ENCODE measurements around the gene NT5C1A.

The NT5C1A gene

DNA sequence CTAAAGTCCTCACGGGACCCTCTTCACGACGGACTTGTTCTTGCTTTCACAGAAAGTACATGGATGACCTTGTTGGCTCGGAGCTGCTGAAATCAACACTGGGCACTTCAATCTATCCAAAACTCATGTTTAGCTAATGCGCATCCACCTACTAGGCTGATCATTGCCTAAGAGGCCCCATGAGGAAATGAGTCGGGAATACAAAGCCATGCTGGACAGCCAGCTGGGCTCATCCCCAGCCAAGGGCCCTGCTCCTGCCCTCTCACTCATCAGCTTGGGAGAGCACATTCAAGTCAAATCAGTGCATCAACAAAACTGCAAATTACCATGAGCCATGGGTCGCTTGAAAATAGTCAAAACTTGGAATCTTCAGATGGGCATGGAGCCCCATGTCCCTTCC is 17.6 kb downstream of the NT5C1A start:
- no peak for DNase-seq (ENCODE audit: low read depth, low spot score)
- Histone ChIP-seq H3K36me3 (ENCODE audit: insufficient read depth, low read length) (no peaks in the 10 kb centered on the region), H3K27ac (no peak overlapping the region), H3K4me3 (no peak overlapping the region), H3K9me3 (ENCODE audit: low read depth, low read length) (no peaks in the 10 kb centered on the region), H3K9ac (ENCODE audit: insufficient read length) (no peak overlapping the region)
- TF ChIP-seq FOXP2 (optimal IDR thresholded peaks at IDR 0.05; ENCODE audit: control extremely low read depth, extremely low read length, insufficient read depth) = no peak
- no peak for TF ChIP-seq POLR2AphosphoS5 (IDR thresholded peaks at IDR 0.05; ENCODE audit: borderline replicate concordance, low read depth, low read length)
- TF ChIP-seq EZH2 (IDR thresholded peaks at IDR 0.05) = no peak

GRCh38 chr1:39653546-39654031 is 18.3 kb downstream of the NT5C1A start:
- Histone ChIP-seq H3K36me3 (ENCODE audit: insufficient read depth, low read length) (no peaks in the 10 kb centered on the region), H3K4me3 (no peak overlapping the region), H3K9me3 (ENCODE audit: low read depth, low read length) (no peaks in the 10 kb centered on the region), H3K27ac (no peak overlapping the region), H3K9ac (ENCODE audit: insufficient read length) (no peak overlapping the region)
- no peak for TF ChIP-seq FOXP2 (optimal IDR thresholded peaks at IDR 0.05; ENCODE audit: control extremely low read depth, extremely low read length, insufficient read depth)
- TF ChIP-seq EZH2 (IDR thresholded peaks at IDR 0.05) = no peak
- no peak for TF ChIP-seq POLR2AphosphoS5 (IDR thresholded peaks at IDR 0.05; ENCODE audit: borderline replicate concordance, low read depth, low read length)
- DNase-seq (ENCODE audit: low read depth, low spot score) = peak; percentile 30

DNA sequence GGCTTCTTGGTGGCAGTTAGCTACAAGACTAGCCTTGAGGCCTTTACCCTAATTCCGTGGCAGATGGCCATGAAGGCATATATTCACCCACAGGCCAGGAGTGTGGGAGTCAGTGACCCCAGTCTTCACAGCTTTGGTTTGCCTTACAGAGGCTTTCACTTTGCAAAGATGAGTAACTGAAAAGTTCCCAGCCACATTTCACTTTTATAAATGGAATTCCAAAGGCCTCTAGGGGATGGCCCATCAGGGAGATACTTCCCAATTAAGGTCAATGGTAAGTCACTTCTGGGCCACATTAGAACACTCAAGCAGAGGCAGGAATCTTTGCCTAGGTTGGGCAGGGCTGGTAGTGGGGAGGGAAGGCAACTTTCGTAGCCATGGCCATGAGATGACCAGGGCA is 19.4 kb downstream of the NT5C1A start:
- Histone ChIP-seq H3K4me3 (no peak overlapping the region), H3K9me3 (ENCODE audit: low read depth, low read length) (no peaks in the 10 kb centered on the region), H3K27ac (no peak overlapping the region), H3K36me3 (ENCODE audit: insufficient read depth, low read length) (no peaks in the 10 kb centered on the region), H3K9ac (ENCODE audit: insufficient read length) (no peak overlapping the region)
- TF ChIP-seq EZH2 (IDR thresholded peaks at IDR 0.05) (no peak), FOXP2 (optimal IDR thresholded peaks at IDR 0.05; ENCODE audit: control extremely low read depth, extremely low read length, insufficient read depth) (no peak), POLR2AphosphoS5 (IDR thresholded peaks at IDR 0.05; ENCODE audit: borderline replicate concordance, low read depth, low read length) (no peak)
- no peak for DNase-seq (ENCODE audit: low read depth, low spot score)

GRCh38 chr1:39652105-39652504 is 19.8 kb downstream of the NT5C1A start:
- H3K27ac ChIP-seq = no peak overlapping the region
- TF ChIP-seq FOXP2 (optimal IDR thresholded peaks at IDR 0.05; ENCODE audit: control extremely low read depth, extremely low read length, insufficient read depth) (no peak), EZH2 (IDR thresholded peaks at IDR 0.05) (no peak), POLR2AphosphoS5 (IDR thresholded peaks at IDR 0.05; ENCODE audit: borderline replicate concordance, low read depth, low read length) (no peak)
- DNase-seq (ENCODE audit: low read depth, low spot score) = no peak
- no peak overlapping the region for H3K4me3 ChIP-seq
- H3K9ac ChIP-seq (ENCODE audit: insufficient read length) = no peak overlapping the region
- H3K36me3 ChIP-seq (ENCODE audit: insufficient read depth, low read length) = no peaks in the 10 kb centered on the region
- H3K9me3 ChIP-seq (ENCODE audit: low read depth, low read length) = no peaks in the 10 kb centered on the region

DNA sequence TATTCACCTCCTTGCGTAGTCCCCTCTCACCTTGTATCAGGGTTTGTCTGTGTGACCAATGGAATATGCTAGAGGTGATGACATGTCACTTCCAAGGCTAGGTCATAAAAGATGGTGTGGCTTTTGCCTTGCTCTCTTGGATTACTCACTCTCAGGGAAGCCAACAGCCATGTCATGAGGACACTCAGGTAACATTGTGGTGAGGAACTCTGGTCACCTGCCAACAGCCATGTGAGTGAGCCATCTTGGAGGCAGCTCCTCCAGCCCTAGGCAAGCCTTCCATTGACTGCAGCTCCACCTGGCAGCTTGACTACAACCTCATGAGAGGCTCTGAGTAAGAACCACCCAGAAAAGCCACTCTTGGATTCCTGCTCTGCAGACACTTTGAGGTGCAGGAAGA is 21.5 kb downstream of the NT5C1A start:
- no peak overlapping the region for H3K27ac ChIP-seq
- no peak for DNase-seq (ENCODE audit: low read depth, low spot score)
- H3K9ac ChIP-seq (ENCODE audit: insufficient read length) = no peak overlapping the region
- no peaks in the 10 kb centered on the region for H3K36me3 ChIP-seq (ENCODE audit: insufficient read depth, low read length)
- no peaks in the 10 kb centered on the region for H3K9me3 ChIP-seq (ENCODE audit: low read depth, low read length)
- no peak overlapping the region for H3K4me3 ChIP-seq
- TF ChIP-seq FOXP2 (optimal IDR thresholded peaks at IDR 0.05; ENCODE audit: control extremely low read depth, extremely low read length, insufficient read depth) (no peak), EZH2 (IDR thresholded peaks at IDR 0.05) (no peak), POLR2AphosphoS5 (IDR thresholded peaks at IDR 0.05; ENCODE audit: borderline replicate concordance, low read depth, low read length) (no peak)

DNA sequence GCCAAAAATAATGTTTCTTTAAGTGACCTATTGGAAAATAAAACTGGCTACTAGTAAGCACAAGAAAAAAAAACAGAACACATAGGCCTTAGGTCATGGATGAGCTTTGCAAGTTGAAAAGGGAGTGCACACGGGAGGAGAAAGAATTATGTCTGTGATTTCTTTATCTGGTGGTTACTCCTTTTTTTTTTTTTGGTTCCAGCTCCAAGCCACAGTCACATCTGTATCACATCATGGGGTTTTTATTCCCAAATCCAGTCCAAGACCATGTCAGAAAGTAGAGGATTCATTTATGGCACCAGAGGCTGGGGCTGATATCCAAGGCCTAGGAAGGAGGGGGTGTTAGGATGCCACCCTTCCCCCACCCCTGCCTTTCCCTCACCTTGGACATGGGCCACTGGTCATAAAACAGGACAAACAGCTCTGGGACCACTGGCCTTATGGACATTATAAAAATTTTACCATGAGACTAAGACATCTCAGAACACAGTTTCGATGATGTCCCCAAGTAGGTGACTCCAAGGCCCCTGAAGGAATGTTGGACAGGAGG is 22.2 kb downstream of the NT5C1A start:
- H3K36me3 ChIP-seq (ENCODE audit: insufficient read depth, low read length) = no peaks in the 10 kb centered on the region
- no peak overlapping the region for H3K27ac ChIP-seq
- no peak overlapping the region for H3K9ac ChIP-seq (ENCODE audit: insufficient read length)
- no peak overlapping the region for H3K4me3 ChIP-seq
- H3K9me3 ChIP-seq (ENCODE audit: low read depth, low read length) = no peaks in the 10 kb centered on the region
- no peak for DNase-seq (ENCODE audit: low read depth, low spot score)
- TF ChIP-seq POLR2AphosphoS5 (IDR thresholded peaks at IDR 0.05; ENCODE audit: borderline replicate concordance, low read depth, low read length) (no peak), EZH2 (IDR thresholded peaks at IDR 0.05) (no peak), FOXP2 (optimal IDR thresholded peaks at IDR 0.05; ENCODE audit: control extremely low read depth, extremely low read length, insufficient read depth) (no peak)

- Histone ChIP-seq H3K9ac (ENCODE audit: insufficient read length) (no peak overlapping the region), H3K27ac (no peak overlapping the region), H3K4me3 (no peak overlapping the region), H3K36me3 (ENCODE audit: insufficient read depth, low read length) (no peaks in the 10 kb centered on the region), H3K9me3 (ENCODE audit: low read depth, low read length) (no peaks in the 10 kb centered on the region)
- DNase-seq (ENCODE audit: low read depth, low spot score) = no peak
- no peak for TF ChIP-seq EZH2 (IDR thresholded peaks at IDR 0.05)
- no peak for TF ChIP-seq POLR2AphosphoS5 (IDR thresholded peaks at IDR 0.05; ENCODE audit: borderline replicate concordance, low read depth, low read length)
- no peak for TF ChIP-seq FOXP2 (optimal IDR thresholded peaks at IDR 0.05; ENCODE audit: control extremely low read depth, extremely low read length, insufficient read depth)
Observed at GRCh38 chr1:39648496-39648895, 23.4 kb downstream of the NT5C1A start.

GRCh38 chr1:39647247-39647646 is 24.7 kb downstream of the NT5C1A start:
- no peak for DNase-seq (ENCODE audit: low read depth, low spot score)
- TF ChIP-seq FOXP2 (optimal IDR thresholded peaks at IDR 0.05; ENCODE audit: control extremely low read depth, extremely low read length, insufficient read depth) = no peak
- TF ChIP-seq POLR2AphosphoS5 (IDR thresholded peaks at IDR 0.05; ENCODE audit: borderline replicate concordance, low read depth, low read length) = no peak
- TF ChIP-seq EZH2 (IDR thresholded peaks at IDR 0.05) = no peak
- Histone ChIP-seq H3K36me3 (ENCODE audit: insufficient read depth, low read length) (no peaks in the 10 kb centered on the region), H3K4me3 (no peak overlapping the region), H3K9me3 (ENCODE audit: low read depth, low read length) (no peaks in the 10 kb centered on the region), H3K9ac (ENCODE audit: insufficient read length) (no peak overlapping the region), H3K27ac (no peak overlapping the region)
